Trophoblast cell (in vitro differentiated cells and primary cell): ENCODE results near the gene KLHL13.

Experiments
- DNase-seq, 2 donors: peaks; one replicate each; pipeline ENCODE4 v3.0.0-alpha.2; 2016
- H2AFZ ChIP-seq: 2 replicates; pipeline ENCODE4 v1.6.1; 2013; ENCODE audit warnings: low read length, moderate library complexity, mild to moderate bottlenecking; ENCODE audit not compliant: insufficient read depth, poor library complexity
- H2AK5ac ChIP-seq: 2 replicates; pipeline ENCODE4 v1.6.1; 2013; ENCODE audit warnings: mild to moderate bottlenecking, low read length
- H2BK120ac ChIP-seq: 2 replicates; pipeline ENCODE4 v1.6.1; 2013; ENCODE audit warnings: low read length, mild to moderate bottlenecking, moderate library complexity; ENCODE audit not compliant: insufficient read depth, poor library complexity
- H2BK12ac ChIP-seq: 2 replicates; pipeline ENCODE4 v1.6.1; 2013; ENCODE audit warnings: mild to moderate bottlenecking, low read length, moderate library complexity
- H2BK5ac ChIP-seq: 2 replicates; pipeline ENCODE4 v1.6.1; 2013; ENCODE audit warnings: low read length, low read depth, moderate library complexity, mild to moderate bottlenecking; ENCODE audit not compliant: poor library complexity
- H3K14ac ChIP-seq: 2 replicates; pipeline ENCODE4 v1.6.1; 2013; ENCODE audit warnings: mild to moderate bottlenecking, low read length
- H3K18ac ChIP-seq: 2 replicates; pipeline ENCODE4 v1.6.1; 2013; ENCODE audit warnings: mild to moderate bottlenecking, low read length
- H3K23ac ChIP-seq: 2 replicates; pipeline ENCODE4 v1.6.1; 2013; ENCODE audit warnings: low read length
- H3K27ac ChIP-seq: 2 replicates; pipeline ENCODE4 v1.5.1; 2013; ENCODE audit warnings: low read depth, mild to moderate bottlenecking, inconsistent platforms, low read length, moderate library complexity
- H3K27me3 ChIP-seq: 2 replicates; pipeline ENCODE4 v1.6.1; 2013; ENCODE audit warnings: inconsistent platforms, mild to moderate bottlenecking, low read length, moderate library complexity; ENCODE audit not compliant: insufficient read depth
- H3K36me3 ChIP-seq, 2 experiments: 1 replicate in 1 of 2; 2 replicates in 1 of 2; pipeline ENCODE4 v1.6.1; 2013; ENCODE audit warnings: low read length in 2 of 2, mild to moderate bottlenecking in 2 of 2, moderate library complexity in 1 of 2; ENCODE audit not compliant: insufficient read depth in 2 of 2, control insufficient read depth in 1 of 2
- H3K4ac ChIP-seq: 2 replicates; pipeline ENCODE4 v1.6.1; 2013; ENCODE audit warnings: low read depth, mild to moderate bottlenecking, low read length, moderate library complexity
- H3K4me1 ChIP-seq, 2 experiments: 1 replicate in 1 of 2; 2 replicates in 1 of 2; pipeline ENCODE4 v1.6.1; 2013; ENCODE audit warnings: low read length in 2 of 2, mild to moderate bottlenecking in 2 of 2, moderate library complexity in 1 of 2; ENCODE audit not compliant: insufficient read depth in 2 of 2, control insufficient read depth in 1 of 2
- H3K4me2 ChIP-seq: 2 replicates; pipeline ENCODE4 v1.6.1; 2013; ENCODE audit warnings: inconsistent platforms, mild to moderate bottlenecking, low read length, moderate library complexity
- H3K4me3 ChIP-seq: 2 replicates; pipeline ENCODE4 v1.5.1; 2013; ENCODE audit warnings: mild to moderate bottlenecking, low read depth, low read length, inconsistent platforms
- H3K79me1 ChIP-seq: one replicate; pipeline ENCODE4 v1.6.1; 2013; ENCODE audit warnings: low read length
- H3K79me2 ChIP-seq: 2 replicates; pipeline ENCODE4 v1.6.1; 2013; ENCODE audit warnings: low read length, mild to moderate bottlenecking; ENCODE audit not compliant: control insufficient read depth, insufficient read depth, poor library complexity
- H3K9ac ChIP-seq: 2 replicates; pipeline ENCODE4 v1.6.1; 2013; ENCODE audit warnings: mild to moderate bottlenecking, low read length
- H3K9me3 ChIP-seq: 2 replicates; pipeline ENCODE4 v1.6.1; 2013; ENCODE audit warnings: low read depth, mild to moderate bottlenecking, control low read depth, inconsistent platforms, low read length; ENCODE audit not compliant: insufficient read depth
- H4K12ac ChIP-seq: 2 replicates; pipeline ENCODE4 v1.6.1; 2013; ENCODE audit warnings: low read depth, mild to moderate bottlenecking, low read length, moderate library complexity
- H4K8ac ChIP-seq: 2 replicates; pipeline ENCODE4 v1.6.1; 2013; ENCODE audit warnings: low read depth, mild to moderate bottlenecking, low read length, moderate library complexity
- H4K91ac ChIP-seq: one replicate; pipeline ENCODE4 v1.6.1; 2013; ENCODE audit warnings: low read depth, mild to moderate bottlenecking, low read length, moderate library complexity
- WGBS: extraction: QIAGEN DNeasy Blood & Tissue Kit; methylation state at CpG from one replicate; pipeline ENCODE4 v1.1.7; 2013; ENCODE audit warnings: missing lambda C conversion rate; ENCODE audit not compliant: insufficient read length, insufficient coverage; ENCODE audit errors: extremely low coverage; 5-methylcytosine and 5-hydroxymethylcytosine counted together

KLHL13 gene

GRCh38 chrX:118047446-118048186 is 69.0 kb downstream of the KLHL13 start:
- Histone ChIP-seq H2BK5ac (no peak overlapping the region), H3K4me1 (no peaks in the 10 kb centered on the region), H2BK12ac (no peak overlapping the region), H4K12ac (no peak overlapping the region), H3K79me2 (no peaks in the 10 kb centered on the region), H2AK5ac (no peak overlapping the region), H3K9ac (no peak overlapping the region), H4K8ac (no peak overlapping the region), H3K36me3 (no peaks in the 10 kb centered on the region), H3K4me2 (no peak overlapping the region), H2AFZ (no peak overlapping the region), H4K91ac (no peak overlapping the region), H3K4me3 (no peak overlapping the region), H3K18ac (no peak overlapping the region), H2BK120ac (no peak overlapping the region), H3K9me3 (no peaks in the 10 kb centered on the region), H3K27me3 (no peaks in the 10 kb centered on the region), H3K14ac (no peak overlapping the region), H3K79me1 (no peaks in the 10 kb centered on the region), H3K23ac (no peak overlapping the region), H3K27ac (no peak overlapping the region), H3K4ac (no peak overlapping the region)
- WGBS: no CpG with 5 or more reads among the region's 4 CpGs
- no peak for DNase-seq

GRCh38 chrX:118039591-118039990 is 77.0 kb downstream of the KLHL13 start:
- WGBS: no CpG with 5 or more reads among the region's 1 CpG

GRCh38 chrX:118038614-118039365 is 77.8 kb downstream of the KLHL13 start:
- Histone ChIP-seq H3K36me3 (no peaks in the 10 kb centered on the region), H3K27ac (no peak overlapping the region), H3K4me1 (no peaks in the 10 kb centered on the region), H2BK5ac (no peak overlapping the region), H3K4me2 (no peak overlapping the region), H2AFZ (no peak overlapping the region), H2AK5ac (no peak overlapping the region), H4K12ac (no peak overlapping the region), H4K8ac (no peak overlapping the region), H3K4me3 (no peak overlapping the region), H3K9me3 (no peaks in the 10 kb centered on the region), H2BK120ac (no peak overlapping the region), H3K79me2 (no peaks in the 10 kb centered on the region), H3K79me1 (no peaks in the 10 kb centered on the region), H3K27me3 (no peaks in the 10 kb centered on the region), H2BK12ac (no peak overlapping the region), H3K4ac (no peak overlapping the region), H3K18ac (no peak overlapping the region), H4K91ac (no peak overlapping the region), H3K23ac (no peak overlapping the region), H3K14ac (no peak overlapping the region), H3K9ac (no peak overlapping the region)
- no CpG with 5 or more reads among the region's 3 CpGs for WGBS
- no peak for DNase-seq

More at GRCh38 chrX:118039591-118039990, 77.0 kb downstream of the KLHL13 start:
- H2BK120ac ChIP-seq: no peak overlapping the region
- H3K23ac ChIP-seq: no peak overlapping the region
- no peak for DNase-seq
- H4K91ac ChIP-seq: no peak overlapping the region
- H3K4me1 ChIP-seq: no peaks in the 10 kb centered on the region
- H2AFZ ChIP-seq: no peak overlapping the region
- H3K79me1 ChIP-seq: no peaks in the 10 kb centered on the region
- H3K27ac ChIP-seq: no peak overlapping the region
- no peak overlapping the region for H4K8ac ChIP-seq
- H3K36me3 ChIP-seq: no peaks in the 10 kb centered on the region
- no peak overlapping the region for H3K4ac ChIP-seq
- H2BK12ac ChIP-seq: no peak overlapping the region
- no peak overlapping the region for H3K14ac ChIP-seq
- no peak overlapping the region for H3K18ac ChIP-seq
- no peak overlapping the region for H3K4me3 ChIP-seq
- no peak overlapping the region for H3K9ac ChIP-seq
- no peaks in the 10 kb centered on the region for H3K79me2 ChIP-seq
- H3K9me3 ChIP-seq: no peaks in the 10 kb centered on the region
- H4K12ac ChIP-seq: no peak overlapping the region
- no peaks in the 10 kb centered on the region for H3K27me3 ChIP-seq
- H2AK5ac ChIP-seq: no peak overlapping the region
- no peak overlapping the region for H2BK5ac ChIP-seq
- H3K4me2 ChIP-seq: no peak overlapping the region

GRCh38 chrX:118026631-118027030 is 90.0 kb downstream of the KLHL13 start:
- no peak overlapping the region for H2AK5ac ChIP-seq
- H4K91ac ChIP-seq: no peak overlapping the region
- H2BK12ac ChIP-seq: no peak overlapping the region
- H3K27ac ChIP-seq: no peak overlapping the region
- no peak overlapping the region for H4K8ac ChIP-seq
- WGBS: no CpG with 5 or more reads among the region's 1 CpG
- H4K12ac ChIP-seq: no peak overlapping the region
- no peak overlapping the region for H3K18ac ChIP-seq
- H2AFZ ChIP-seq: no peak overlapping the region
- H3K9me3 ChIP-seq: no peaks in the 10 kb centered on the region
- H3K4me2 ChIP-seq: no peak overlapping the region
- no peak overlapping the region for H3K9ac ChIP-seq
- no peak overlapping the region for H2BK120ac ChIP-seq
- no peaks in the 10 kb centered on the region for H3K79me2 ChIP-seq
- no peak overlapping the region for H3K4me3 ChIP-seq
- H3K36me3 ChIP-seq: no peaks in the 10 kb centered on the region
- H3K27me3 ChIP-seq: no peaks in the 10 kb centered on the region
- no peak overlapping the region for H3K23ac ChIP-seq
- no peaks in the 10 kb centered on the region for H3K79me1 ChIP-seq
- no peaks in the 10 kb centered on the region for H3K4me1 ChIP-seq
- H2BK5ac ChIP-seq: no peak overlapping the region
- no peak overlapping the region for H3K4ac ChIP-seq
- H3K14ac ChIP-seq: no peak overlapping the region
- DNase-seq: peak in 1 of 2 donors; percentile 55
